Mucosa of gallbladder (tissue), 1 donor: ENCODE results near the gene DDIAS. TPM values are rescaled to one million over a fixed set of nuclear protein-coding genes. Genes with fewer than 3 reads are reported as not detected.
"Not testable (repeated sequence)": the region's sequence is repeated elsewhere in the genome, so short reads cannot be mapped to it uniquely, and the experiment has no call there.

Source experiments
- DNase-seq: peaks from one replicate; pipeline ENCODE4 v3.0.0-alpha.2; 2020; ENCODE audit warnings: low spot score
- total RNA-seq: library from RNA; stranded (reverse); gene quantifications from one replicate; pipeline ENCODE4 v1.2.1, GENCODE V29; 2021
- donor health status: DM: no; HTN: no; CAD: no.

The DDIAS gene
- total RNA-seq, 1 donor from 2014 or later = 0.78 TPM

GRCh38 chr11:82922396-82923173 lies 21.0 kb downstream of the DDIAS start:
- DNase-seq = not testable (repeated sequence)

- DNase-seq = no peak
Measured at GRCh38 chr11:82924522-82925224, 23.1 kb downstream of the DDIAS start.

- peak; percentile 39 for DNase-seq
Measured at GRCh38 chr11:82927264-82927880, 25.8 kb downstream of the DDIAS start.

GRCh38 chr11:82929121-82929520 lies 27.6 kb downstream of the DDIAS start:
- DNase-seq = no peak

GRCh38 chr11:82930229-82930628 lies 28.7 kb downstream of the DDIAS start:
- DNase-seq = no peak

GRCh38 chr11:82930734-82931133 lies 29.2 kb downstream of the DDIAS start:
- DNase-seq = no peak

- no peak for DNase-seq
Measured at GRCh38 chr11:82932564-82932963, 31.0 kb downstream of the DDIAS start.

GRCh38 chr11:82936261-82936660 lies 34.7 kb downstream of the DDIAS start:
- DNase-seq = no peak

- DNase-seq = no peak
Measured at GRCh38 chr11:82937554-82937953, 36.0 kb downstream of the DDIAS start.

GRCh38 chr11:82939456-82939855 lies 37.9 kb downstream of the DDIAS start:
- DNase-seq = no peak

- no peak for DNase-seq
Measured at GRCh38 chr11:82942376-82942775, 40.8 kb downstream of the DDIAS start.

GRCh38 chr11:82943430-82943829 lies 41.9 kb downstream of the DDIAS start:
- not testable (repeated sequence) for DNase-seq

GRCh38 chr11:82944198-82944597 lies 42.7 kb downstream of the DDIAS start:
- DNase-seq = no peak

GRCh38 chr11:82945041-82945440 lies 43.5 kb downstream of the DDIAS start:
- DNase-seq = not testable (repeated sequence)

GRCh38 chr11:82945682-82946081 lies 44.1 kb downstream of the DDIAS start:
- no peak for DNase-seq

- no peak for DNase-seq
Measured at GRCh38 chr11:82949352-82949751, 47.8 kb downstream of the DDIAS start.

- not testable (repeated sequence) for DNase-seq
Measured at GRCh38 chr11:82950502-82950901, 49.0 kb downstream of the DDIAS start.

- DNase-seq = peak; percentile 53
Measured at GRCh38 chr11:82955736-82956453, 54.4 kb downstream of the DDIAS start.

GRCh38 chr11:82959987-82960778 lies 58.6 kb downstream of the DDIAS start:
- no peak for DNase-seq

GRCh38 chr11:82960779-82961143 lies 59.2 kb downstream of the DDIAS start:
- DNase-seq = no peak

GRCh38 chr11:82962021-82962420 lies 60.5 kb downstream of the DDIAS start:
- DNase-seq = not testable (repeated sequence)
